GM21737 (cell line): ENCODE data around the gene LAMA5.

Experiments
- ATAC-seq: cut with Tn5 transposase; IDR thresholded peaks from one replicate; pipeline ENCODE4 v1.9.1; 2021; ENCODE audit warnings: mild to moderate bottlenecking, moderate library complexity; ENCODE audit not compliant: unreplicated experiment

LAMA5 gene

GRCh38 chr20:62348604-62349003 is 18.5 kb downstream of the LAMA5 start:
- no peak for ATAC-seq

GRCh38 chr20:62347445-62347844 is 19.7 kb downstream of the LAMA5 start:
- ATAC-seq: no peak

- no peak for ATAC-seq
Measured at GRCh38 chr20:62347151-62347404, 20.0 kb downstream of the LAMA5 start.

- no peak for ATAC-seq
Measured at GRCh38 chr20:62346398-62347150, 20.5 kb downstream of the LAMA5 start.

GRCh38 chr20:62345681-62346370 is 21.3 kb downstream of the LAMA5 start:
- ATAC-seq: no peak

GRCh38 chr20:62344782-62345181 is 22.3 kb downstream of the LAMA5 start:
- ATAC-seq: no peak

GRCh38 chr20:62344092-62344491 is 23.0 kb downstream of the LAMA5 start:
- no peak for ATAC-seq

GRCh38 chr20:62342910-62343309 is 24.2 kb downstream of the LAMA5 start:
- ATAC-seq: no peak

GRCh38 chr20:62339647-62340062 is 27.5 kb downstream of the LAMA5 start:
- ATAC-seq: peak; percentile 63

GRCh38 chr20:62338294-62338620 is 28.9 kb downstream of the LAMA5 start:
- ATAC-seq: no peak

GRCh38 chr20:62337558-62338293 is 29.4 kb downstream of the LAMA5 start:
- no peak for ATAC-seq

GRCh38 chr20:62336775-62337557 is 30.1 kb downstream of the LAMA5 start:
- ATAC-seq: no peak

- ATAC-seq: no peak
Measured at GRCh38 chr20:62336329-62336728, 30.8 kb downstream of the LAMA5 start.

- ATAC-seq: no peak
Measured at GRCh38 chr20:62335532-62335931, 31.6 kb downstream of the LAMA5 start.

GRCh38 chr20:62334881-62335280 is 32.2 kb downstream of the LAMA5 start:
- no peak for ATAC-seq

GRCh38 chr20:62333820-62334595 is 33.1 kb downstream of the LAMA5 start:
- ATAC-seq: no peak

GRCh38 chr20:62332989-62333819 is 33.9 kb downstream of the LAMA5 start:
- no peak for ATAC-seq

- ATAC-seq: no peak
Measured at GRCh38 chr20:62332421-62332820, 34.7 kb downstream of the LAMA5 start.

GRCh38 chr20:62331347-62331746 is 35.8 kb downstream of the LAMA5 start:
- no peak for ATAC-seq
